Posterior cingulate gyrus (tissue), 11 donors: ENCODE results near the gene ZNF783.
A peak's percentile ranks its signal among the peaks of the same experiment; 100 is the strongest.

Experiments used
- DNase-seq, 10 donors: peaks; one replicate each; pipeline versions ENCODE4 v3.0.0 to v3.0.0-alpha.2; 2020 to 2021; ENCODE audit warnings: mixed read lengths in 3 of 10
- intact Hi-C: fragments of 100-400 bp; cut with DNase I; formaldehyde crosslinking; loops from one replicate; pipeline ENCODE4 v1.15.1; 2023

The ZNF783 gene

DNA sequence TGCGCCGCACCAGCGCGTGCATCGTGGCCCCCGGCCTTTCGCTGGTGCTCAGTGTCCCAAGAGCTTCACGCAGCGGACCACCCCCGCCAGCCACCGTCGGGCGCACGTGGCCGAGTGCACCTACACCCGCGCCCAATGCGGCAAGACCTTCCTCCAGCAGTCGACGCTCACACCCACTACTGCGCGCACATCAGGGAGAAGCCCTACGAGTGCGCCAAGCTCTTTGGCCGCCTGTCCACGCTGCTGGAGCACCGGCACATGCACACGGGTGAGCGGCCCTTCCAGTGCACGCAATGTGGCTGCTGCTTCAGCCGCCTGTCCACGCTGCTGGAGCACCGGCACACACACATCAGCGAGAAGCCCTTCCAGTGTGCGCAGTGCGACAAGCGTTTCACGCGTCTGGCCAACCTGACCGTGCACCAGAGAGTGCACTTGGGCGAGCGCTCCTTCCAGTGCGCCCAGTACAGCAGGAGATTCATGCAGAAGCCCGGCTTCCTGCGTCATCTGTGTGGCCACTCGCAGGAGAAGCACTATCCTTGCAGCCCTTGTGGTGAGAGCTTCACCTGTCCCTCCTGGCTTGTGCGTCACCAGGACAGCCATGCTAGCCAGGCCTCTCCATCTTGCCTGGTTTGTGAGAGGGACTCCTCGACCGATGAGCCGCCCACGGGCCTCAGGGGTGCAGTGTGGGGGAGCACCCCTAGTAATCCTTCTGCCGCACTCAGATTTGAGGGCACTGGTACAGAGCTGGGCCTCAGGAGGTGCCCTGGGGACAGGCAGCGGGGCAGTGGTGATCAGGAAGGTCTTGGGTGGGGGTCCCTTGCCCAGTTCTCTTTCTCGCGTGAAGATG, 32.9 kb downstream of the ZNF783 start:
- peak in 2 of 10 donors; percentile 68 for DNase-seq

GRCh38 chr7:149295481-149295850, 33.5 kb downstream of the ZNF783 start:
- intact Hi-C loops: no loop called here
- peak in 1 of 10 donors; percentile 53 for DNase-seq

More for the DNA sequence above, 32.9 kb downstream of the ZNF783 start:
- intact Hi-C loops: no loop called here

DNA sequence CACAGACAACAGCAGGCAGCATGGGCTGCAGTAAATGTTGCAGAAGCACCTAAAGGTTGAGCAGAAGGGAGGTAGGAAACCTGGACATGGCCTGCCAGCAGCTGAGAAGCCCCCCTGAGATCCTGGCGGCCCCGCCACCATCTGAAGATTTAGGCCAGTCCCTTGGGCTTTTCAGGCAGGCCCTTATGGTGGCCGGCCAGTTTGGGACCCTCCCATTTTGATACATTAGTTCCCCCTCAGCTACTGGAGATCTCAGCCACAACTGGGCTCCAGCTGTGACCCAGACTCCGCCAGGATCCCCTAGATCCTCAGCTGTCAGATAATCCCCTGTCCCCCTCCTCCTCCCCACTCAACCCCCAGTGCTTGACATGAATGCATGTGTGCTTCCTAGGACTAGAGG, 34.4 kb downstream of the ZNF783 start:
- DNase-seq: peak in 2 of 10 donors; percentile 47 to 64
- intact Hi-C loops: no loop called here

DNA sequence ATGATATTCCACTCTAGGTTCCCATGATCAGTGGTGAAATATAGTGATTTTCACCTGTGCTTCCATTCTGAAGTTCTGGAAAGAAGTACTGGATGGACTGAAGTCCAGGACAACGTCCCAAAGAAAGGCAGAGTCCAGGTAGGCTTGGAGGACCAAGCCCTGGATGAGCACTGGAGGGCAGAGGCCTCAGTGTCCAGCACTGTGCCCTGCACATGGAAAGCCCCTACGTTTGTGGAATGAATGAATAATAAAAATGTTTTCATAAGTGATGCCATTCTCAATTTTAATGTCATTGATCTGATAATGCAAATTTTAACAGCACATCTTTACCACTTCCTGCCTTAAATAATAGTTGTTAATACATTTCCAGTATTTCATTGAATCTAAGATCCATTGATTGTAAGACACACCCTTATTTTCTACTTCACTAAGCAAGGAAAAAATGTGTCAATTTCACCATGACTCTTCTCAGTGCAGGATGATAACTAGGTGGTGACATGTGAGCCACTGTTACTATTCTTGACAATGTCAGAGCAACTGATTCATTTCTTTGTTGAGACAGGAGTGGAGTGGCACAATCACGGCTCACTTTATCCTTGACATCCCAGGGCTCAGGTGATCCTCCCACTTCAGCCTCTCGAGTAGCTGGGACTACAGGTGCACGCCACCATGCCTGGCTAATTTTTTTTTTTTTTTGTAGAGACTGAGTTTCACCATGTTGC, 35.2 kb downstream of the ZNF783 start:
- peak in 1 of 10 donors; percentile 29 for DNase-seq
- intact Hi-C loops: no loop called here

DNA sequence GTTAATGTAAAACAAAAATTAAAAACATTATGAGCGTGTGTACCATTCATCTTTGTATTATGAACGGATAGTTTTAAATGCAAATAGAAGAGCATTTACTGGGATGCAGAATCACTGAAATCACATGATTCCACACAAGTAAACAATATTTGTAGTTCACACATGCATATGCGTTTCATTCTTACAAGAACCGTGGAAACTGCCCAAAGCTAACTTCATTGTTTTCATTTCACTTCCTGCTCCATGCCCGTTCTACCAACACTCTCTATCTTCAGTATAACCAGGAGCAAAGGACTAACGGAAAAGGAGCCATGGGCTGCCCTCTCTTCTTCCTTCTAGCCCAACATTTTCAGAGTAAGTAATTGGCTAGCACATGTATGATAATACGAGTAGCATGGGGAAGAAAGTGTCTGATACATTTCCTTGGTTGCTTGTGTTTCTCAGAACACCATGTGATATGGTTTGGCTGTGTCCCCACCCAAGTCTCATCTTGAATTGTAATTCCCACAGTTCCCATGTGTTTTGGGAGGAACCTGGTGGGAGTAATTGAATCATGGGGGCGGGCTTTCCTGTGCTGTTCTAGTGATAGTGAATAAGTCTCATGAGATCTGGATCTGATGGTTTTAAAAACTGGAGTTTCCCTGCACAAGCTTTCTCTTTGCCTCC, 38.8 kb downstream of the ZNF783 start:
- intact Hi-C loops: no loop called here

GRCh38 chr7:149302222-149302621, 40.2 kb downstream of the ZNF783 start:
- DNase-seq: peak in 1 of 10 donors; percentile 78
- intact Hi-C loops: no loop called here

More for the DNA sequence above, 38.8 kb downstream of the ZNF783 start:
- no peak for DNase-seq

DNA sequence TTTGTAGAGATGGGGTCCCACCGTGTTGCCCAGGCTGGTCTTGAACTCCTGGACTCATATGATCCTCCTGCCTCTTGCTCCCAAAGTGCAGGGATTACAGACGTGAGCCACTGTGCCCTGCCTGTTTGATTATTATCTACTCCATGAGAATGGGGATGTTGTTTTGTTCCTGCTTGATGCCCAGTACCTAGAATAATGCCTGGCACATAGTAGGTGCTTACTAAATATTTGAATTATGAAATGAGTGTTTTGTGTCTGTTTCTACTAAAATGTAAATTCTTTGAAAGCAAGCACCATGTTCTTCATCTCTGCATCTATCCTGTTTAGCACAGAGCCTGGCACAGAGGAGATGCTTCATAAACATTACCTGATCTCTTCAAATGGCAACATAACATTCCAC, 40.9 kb downstream of the ZNF783 start:
- DNase-seq: no peak
- intact Hi-C loops: no loop called here

- intact Hi-C loops: no loop called here
- no peak for DNase-seq
These were observed 42.0 kb downstream of the ZNF783 start for GRCh38 chr7:149304006-149304405.

DNA sequence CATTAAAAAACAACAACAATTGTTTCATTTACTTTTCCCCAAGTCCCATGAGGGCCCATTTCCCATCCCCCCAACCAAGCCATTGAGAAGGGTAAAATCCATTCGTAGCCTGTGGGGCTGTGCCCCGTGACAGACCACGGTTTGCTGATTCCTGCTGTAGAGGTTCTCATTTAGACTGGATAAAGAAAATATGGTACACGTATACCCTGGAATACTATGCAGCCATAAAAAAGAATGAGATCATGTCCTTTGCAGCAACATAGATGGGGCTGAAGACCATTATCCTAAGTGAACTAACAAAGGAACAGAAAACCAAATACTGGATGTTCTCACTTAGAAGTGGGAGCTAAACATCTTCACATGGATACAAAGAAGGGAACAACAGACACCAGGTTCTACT, 44.9 kb downstream of the ZNF783 start:
- intact Hi-C loops: no loop called here
- DNase-seq: no peak

- DNase-seq: peak in 1 of 10 donors; percentile 72
- intact Hi-C loops: no loop called here
These were observed 45.9 kb downstream of the ZNF783 start for GRCh38 chr7:149307775-149308501.

- DNase-seq: no peak
These were observed 48.3 kb downstream of the ZNF783 start for GRCh38 chr7:149310113-149310836.

DNA sequence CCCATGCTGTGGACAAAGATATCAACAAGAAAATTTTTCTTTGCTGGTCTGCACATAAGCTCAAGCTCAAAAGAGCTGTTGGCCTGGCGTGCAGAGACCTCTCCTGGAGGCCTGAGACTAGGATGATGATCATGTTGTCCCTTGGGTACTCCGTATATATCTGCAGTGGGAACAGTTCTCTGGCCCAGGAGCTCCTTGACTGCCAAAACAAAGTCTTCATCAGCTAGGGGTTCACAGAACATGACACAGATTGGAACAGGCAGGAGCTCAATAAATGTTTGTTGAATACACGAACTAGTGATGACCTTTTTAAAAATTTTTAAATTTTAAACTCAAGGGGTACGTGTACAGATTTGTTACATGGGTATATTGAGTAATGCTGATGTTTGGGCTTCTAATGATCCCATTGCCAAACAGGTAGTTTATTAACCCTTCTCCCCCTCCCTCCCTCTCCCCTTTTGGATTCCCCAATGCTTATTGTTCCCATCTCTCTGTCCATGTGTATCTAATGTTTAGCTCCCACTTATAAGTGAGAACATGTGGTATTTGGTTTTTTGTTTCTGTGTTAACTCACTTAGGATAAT, 49.1 kb downstream of the ZNF783 start:
- intact Hi-C loops: no loop called here
- DNase-seq: no peak

More at GRCh38 chr7:149310113-149310836, 48.3 kb downstream of the ZNF783 start:
- intact Hi-C loops: no loop called here

DNA sequence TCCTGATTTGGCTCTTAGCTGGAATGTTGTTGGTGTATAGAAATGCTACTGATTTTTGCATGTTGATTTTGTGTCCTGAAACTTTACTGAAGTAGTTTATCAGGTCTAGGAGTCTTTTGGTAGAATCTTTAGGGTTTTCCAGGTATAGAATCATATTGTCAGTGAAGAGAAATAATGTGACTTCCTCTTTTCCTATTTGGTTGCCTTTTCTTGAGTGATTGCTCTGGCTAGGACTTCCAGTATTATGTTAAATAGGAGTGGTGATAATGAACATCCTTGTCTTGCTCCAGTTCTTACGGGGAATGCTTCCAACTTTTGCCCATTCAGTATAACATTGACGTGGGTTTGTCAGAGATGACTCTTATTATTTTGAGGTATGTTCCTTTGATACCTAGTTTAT, 52.0 kb downstream of the ZNF783 start:
- intact Hi-C loops: no loop called here
- DNase-seq: no peak

GRCh38 chr7:149316606-149317005, 54.6 kb downstream of the ZNF783 start:
- intact Hi-C loops: no loop called here
- DNase-seq: no peak

DNA sequence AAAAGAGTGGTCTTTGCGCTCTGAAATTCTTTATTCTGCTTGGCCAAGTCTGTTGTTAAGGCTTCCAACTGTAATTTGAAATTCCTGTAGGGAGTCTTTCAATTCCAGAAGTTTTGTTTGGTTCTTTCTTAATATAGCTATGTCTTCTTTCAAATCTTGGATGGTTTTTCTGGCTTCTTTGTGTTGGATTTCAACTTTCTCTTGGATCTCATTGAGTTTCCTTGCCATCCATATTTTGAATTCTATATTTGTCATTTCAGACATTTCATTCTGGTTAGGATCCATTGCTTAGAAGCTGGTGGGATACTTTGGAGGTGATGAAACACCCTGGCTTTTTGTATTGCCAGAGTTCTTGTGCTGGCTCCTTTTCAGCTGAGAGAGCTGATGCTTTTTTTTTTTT, 55.5 kb downstream of the ZNF783 start:
- intact Hi-C loops: no loop called here
- DNase-seq: no peak

- intact Hi-C loops: no loop called here
- no peak for DNase-seq
These were observed 56.1 kb downstream of the ZNF783 start for GRCh38 chr7:149317986-149318672.

- intact Hi-C loops: no loop called here
- DNase-seq: no peak
These were observed 57.4 kb downstream of the ZNF783 start for GRCh38 chr7:149319376-149319775.

GRCh38 chr7:149320313-149321124, 58.5 kb downstream of the ZNF783 start:
- intact Hi-C loops: no loop called here

More at GRCh38 chr7:149320313-149321124, 58.5 kb downstream of the ZNF783 start:
- DNase-seq: no peak
